Suppressor macrophage (primary cell): ENCODE data around the gene ARL6IP4.
A peak's percentile ranks its signal among the peaks of the same experiment; 100 is the strongest.
"Not testable (repeated sequence)": the region's sequence is repeated elsewhere in the genome, so short reads cannot be mapped to it uniquely, and the experiment has no call there.

ENCODE experiments used
- DNase-seq, 4 experiments: peaks; one replicate each; pipeline ENCODE4 v3.0.0-alpha.2; 2020 to 2022
- total RNA-seq, 17 experiments: gene quantifications; one replicate each; lab custom pipeline; 2026; ENCODE audit warnings: mixed read lengths in 6 of 17, inconsistent platforms in 3 of 17; lab: John Stamatoyannopoulos, UW

ARL6IP4 gene
- 0.04 to 1.1 (median 0.14) reads per million in 17 experiments for total RNA-seq

- DNase-seq, result peak; percentile 73 to 91 (median 82)
Observed at GRCh38 chr12:122980183-122981035, at the start of gene ARL6IP4. TSS of gene ARL6IP4 (plus strand) at chr12:122980681. CDS start at chr12:122981140, 459 bp downstream.

GRCh38 chr12:122932207-122932606, 48.3 kb upstream of the ARL6IP4 start:
- DNase-seq, result no peak

GRCh38 chr12:122934722-122935121, 45.8 kb upstream of the ARL6IP4 start:
- no peak for DNase-seq

GRCh38 chr12:122935318-122935717, 45.2 kb upstream of the ARL6IP4 start:
- no peak for DNase-seq

- peak; percentile 17 to 57 (median 51) for DNase-seq
Observed at GRCh38 chr12:122937622-122938091, 42.8 kb upstream of the ARL6IP4 start.

- no peak for DNase-seq
Observed at GRCh38 chr12:122939125-122939524, 41.4 kb upstream of the ARL6IP4 start.

DNA sequence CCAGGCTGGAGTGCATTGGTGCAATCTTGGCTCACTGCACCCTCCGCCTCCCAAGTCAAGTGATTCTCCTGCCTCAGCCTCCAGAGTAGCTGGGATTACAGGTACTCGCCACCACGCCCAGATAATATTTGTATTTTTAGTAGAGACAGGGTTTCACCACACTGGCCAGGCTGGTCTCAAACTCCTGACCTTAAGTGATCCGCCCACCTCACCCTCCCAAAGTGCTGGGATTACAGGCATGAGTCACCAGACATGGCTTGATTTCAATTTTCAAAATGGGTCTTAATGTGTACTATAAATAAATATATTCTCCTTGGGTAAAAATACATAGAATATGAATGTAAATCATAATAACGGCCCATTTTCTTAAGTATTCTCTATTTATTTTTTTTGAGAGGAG, 39.1 kb upstream of the ARL6IP4 start:
- not testable (repeated sequence) for DNase-seq

- DNase-seq, result peak in 3 of 4 experiments; percentile 41 to 54 (median 54)
Observed at GRCh38 chr12:122942637-122943036, 37.8 kb upstream of the ARL6IP4 start.

DNA sequence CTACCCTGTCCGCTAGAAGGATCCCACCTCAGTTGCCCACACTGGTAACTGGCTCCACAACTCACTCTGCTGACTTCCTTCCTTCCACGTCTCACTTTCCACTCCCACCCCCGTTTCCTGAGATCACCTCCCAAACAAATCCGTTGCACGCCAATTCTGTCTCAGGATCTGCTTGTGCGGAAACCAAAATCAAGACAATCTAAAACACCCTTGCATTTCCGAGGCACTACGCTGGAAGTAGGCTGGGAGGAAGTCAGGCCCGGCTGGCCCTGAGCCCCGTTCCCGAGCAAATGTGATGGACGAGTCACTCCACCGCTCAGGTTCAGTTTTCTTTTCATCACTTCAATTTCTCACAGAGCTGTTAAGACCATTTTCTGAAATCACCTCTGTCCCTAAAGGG, 37.3 kb upstream of the ARL6IP4 start:
- DNase-seq, result peak; percentile 49 to 70 (median 66)

- DNase-seq, result peak in 3 of 4 experiments; percentile 34 to 46 (median 44)
Observed at GRCh38 chr12:122944605-122945592, 35.6 kb upstream of the ARL6IP4 start.

GRCh38 chr12:122946690-122947341, 33.7 kb upstream of the ARL6IP4 start:
- DNase-seq, result peak; percentile 96 to 99 (median 97)

GRCh38 chr12:122947352-122947792, 33.1 kb upstream of the ARL6IP4 start:
- peak; percentile 80 to 90 (median 88) for DNase-seq

DNA sequence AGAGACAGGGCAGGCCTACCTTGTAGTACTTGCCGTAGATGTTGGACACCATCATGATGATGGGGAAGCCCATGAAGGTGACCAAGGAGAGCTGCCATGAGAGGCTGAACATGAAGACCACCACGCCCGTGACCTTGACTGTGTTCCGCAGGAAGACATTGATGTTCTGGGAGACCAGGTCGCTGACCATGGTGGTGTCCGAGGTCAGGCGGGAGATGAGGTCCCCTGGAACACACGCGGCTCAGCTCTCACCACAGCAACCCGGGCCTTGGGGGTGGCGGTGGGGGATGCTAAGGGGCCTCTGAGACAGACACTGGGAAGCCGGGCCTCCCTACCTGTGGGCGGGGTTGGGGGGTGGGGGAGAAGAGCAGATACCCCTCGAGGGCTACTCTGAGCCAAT, 31.9 kb upstream of the ARL6IP4 start:
- DNase-seq, result no peak

GRCh38 chr12:122949405-122949804, 31.1 kb upstream of the ARL6IP4 start:
- no peak for DNase-seq

DNA sequence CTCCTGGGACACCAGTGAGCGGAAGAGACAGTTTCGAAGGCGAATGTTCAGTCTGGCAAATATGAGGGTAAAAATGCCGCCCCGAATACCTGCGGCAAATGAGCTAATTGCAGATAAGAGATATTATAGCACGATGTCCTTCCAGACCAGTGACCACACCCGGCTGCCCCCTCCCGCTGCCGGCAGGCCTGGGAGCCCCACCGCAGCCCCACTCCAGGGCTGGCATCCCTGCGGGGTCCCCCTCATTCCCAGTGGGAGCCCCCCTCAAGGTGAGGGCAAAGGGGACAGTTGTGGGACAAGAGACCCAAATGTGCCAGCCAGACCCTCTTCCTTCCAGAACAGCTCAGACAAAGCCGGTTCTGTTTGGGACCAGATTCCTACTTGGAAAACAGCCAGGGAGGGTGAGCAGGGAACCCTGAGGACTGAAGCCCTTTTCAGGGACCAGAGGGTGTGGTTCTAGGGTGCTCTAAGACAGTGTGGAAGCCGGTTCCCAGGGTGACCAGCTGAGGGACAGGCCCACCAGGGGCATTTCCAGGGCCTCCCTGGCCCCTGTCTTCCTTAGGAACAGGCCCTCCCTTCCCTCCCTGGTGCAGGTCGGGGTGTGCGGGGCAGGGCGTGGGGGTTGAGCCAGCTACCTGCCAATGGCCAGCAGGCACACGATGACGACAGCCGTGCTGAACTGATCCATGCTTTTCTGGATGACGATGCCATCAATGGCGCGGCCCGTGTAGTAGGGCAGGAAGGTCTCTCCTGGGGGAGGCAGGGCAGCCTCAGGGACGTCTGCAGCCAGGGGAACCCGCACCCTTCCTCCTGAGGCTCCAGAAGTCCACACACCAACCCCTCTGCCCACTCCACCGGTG, 30.4 kb upstream of the ARL6IP4 start:
- no peak for DNase-seq

DNA sequence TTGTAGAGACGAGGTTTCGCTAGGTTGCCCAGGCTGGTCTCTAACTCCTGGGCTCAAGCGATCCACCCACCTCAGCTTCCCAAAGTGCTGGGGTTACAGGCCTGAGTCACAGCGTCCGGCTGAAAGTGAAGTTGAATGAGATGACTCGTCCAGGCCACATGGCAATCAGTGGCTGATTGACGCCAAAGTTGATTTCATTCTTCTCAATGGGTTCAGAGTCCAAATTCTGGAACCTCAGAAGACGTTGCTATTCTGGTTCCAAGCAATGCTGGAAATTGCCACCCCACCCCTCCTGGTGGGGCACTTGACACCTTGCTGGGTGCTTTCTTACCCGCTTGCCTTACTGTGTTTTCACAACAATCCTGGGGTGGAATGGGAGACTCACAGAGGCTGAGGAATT, 29.1 kb upstream of the ARL6IP4 start:
- DNase-seq, result peak; percentile 72 to 86 (median 78)

DNA sequence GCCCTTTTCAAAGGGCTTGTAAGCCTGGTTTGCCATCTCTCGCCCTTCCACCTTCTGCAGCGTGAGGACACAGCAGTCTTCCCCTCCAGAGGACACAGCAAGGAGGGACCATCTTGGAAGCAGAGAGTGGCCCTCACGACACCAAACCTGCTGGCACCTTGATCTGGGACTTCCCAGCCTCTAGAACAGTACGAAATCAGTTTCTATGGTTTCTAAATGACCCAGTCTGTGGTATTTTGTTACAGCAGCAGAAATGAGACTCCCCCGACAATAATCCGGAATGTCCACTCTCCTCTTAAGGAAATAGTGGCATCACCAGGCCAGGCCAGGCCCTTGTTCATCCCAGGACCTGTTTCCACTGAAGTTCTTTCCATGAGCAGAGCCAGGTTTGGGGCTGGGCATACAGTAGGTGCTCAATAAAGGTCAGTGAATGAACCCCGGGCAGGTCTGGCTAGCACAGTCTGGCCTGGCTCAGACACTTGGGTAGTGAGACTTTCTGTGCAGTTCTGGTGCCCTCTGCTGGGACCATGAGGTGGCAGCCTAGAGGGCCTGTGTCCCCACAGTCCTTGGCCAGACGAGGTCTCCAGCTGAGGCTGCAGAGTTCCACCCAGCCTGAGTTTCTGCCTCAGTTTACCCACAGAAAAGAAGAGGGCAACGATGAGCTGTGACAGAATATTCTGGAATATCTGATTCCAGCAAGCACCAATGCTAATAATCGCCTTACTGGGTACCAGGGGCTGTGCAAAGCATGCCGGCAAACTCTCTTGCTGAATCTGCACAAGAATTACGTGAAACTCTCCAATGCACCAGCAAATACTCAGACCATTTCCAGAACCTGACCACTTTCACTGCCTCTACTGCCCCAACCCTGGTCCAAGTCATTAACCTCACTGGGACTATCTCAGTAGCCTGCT, 28.2 kb upstream of the ARL6IP4 start:
- DNase-seq, result peak; percentile 85 to 89 (median 86)

- no peak for DNase-seq
Observed at GRCh38 chr12:122955156-122955555, 25.3 kb upstream of the ARL6IP4 start.

DNA sequence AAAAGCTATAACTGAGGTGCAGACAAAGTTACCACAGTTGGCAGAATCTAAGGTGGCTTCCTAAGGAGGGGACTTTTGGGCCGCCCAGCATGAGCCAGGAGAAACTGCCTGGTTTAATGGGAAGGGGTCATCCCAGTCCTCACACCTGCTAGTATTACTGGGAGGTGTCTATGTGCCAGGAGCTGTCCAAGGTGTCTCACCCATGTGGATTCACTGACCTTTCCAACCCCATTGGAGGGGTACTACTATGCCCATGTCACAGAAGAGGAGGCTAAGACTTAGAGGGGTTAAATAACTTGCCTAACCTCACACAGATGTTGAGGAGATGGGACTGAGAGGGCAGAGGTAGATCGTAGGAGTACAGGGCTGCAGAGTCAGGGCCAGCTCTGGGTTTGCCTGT, 24.4 kb upstream of the ARL6IP4 start:
- no peak for DNase-seq
